ENCODE measurements around the gene ASB3.
"Not testable (repeated sequence)": the region's sequence is repeated elsewhere in the genome, so short reads cannot be mapped to it uniquely, and the experiment has no call there.

ASB3 gene

GRCh38 chr2:53727921-53728320, 58.8 kb downstream of the ASB3 start:
- Histone ChIP-seq H3K9ac (ENCODE audit: low read depth, low read length) (no peak overlapping the region), H3K27ac (ENCODE audit: low read length) (no peak overlapping the region), H3K9me3 (ENCODE audit: insufficient read depth, low read depth, low read length) (no peaks in the 10 kb centered on the region), H3K36me3 (ENCODE audit: insufficient read depth, low read depth, low read length) (peaks cover 17% of the 10 kb centered on the region), H3K4me3 (ENCODE audit: low read length) (no peak overlapping the region; the same call in 1 of the 2 replicates), H3K27me3 (ENCODE audit: insufficient read depth, low read length) (no peaks in the 10 kb centered on the region), H3K4me1 (ENCODE audit: insufficient read depth, low read length) (no peaks in the 10 kb centered on the region)

DNA sequence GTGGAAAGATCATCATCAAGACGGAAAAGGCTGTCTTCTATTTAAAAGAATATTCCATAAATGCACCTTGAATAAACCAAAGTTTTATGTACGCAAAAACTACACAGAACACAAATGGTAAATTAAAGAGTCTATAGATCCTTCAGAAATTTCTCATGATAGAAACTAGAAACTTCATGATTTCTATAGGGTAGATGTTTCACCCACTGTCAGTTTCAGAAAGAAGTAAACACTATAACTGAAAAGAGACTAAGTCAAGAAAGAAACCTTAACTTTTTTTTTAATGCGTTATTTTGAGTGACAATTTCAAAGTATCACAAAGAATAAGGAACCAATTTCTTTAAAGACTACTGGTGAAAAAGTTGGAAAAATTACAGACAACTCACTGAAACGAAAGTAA, 61.1 kb downstream of the ASB3 start:
- H3K36me3 ChIP-seq (ENCODE audit: insufficient read depth, low read depth, low read length), result peaks cover 17% of the 10 kb centered on the region
- H3K9ac ChIP-seq (ENCODE audit: low read depth, low read length), result no peak overlapping the region
- H3K4me3 ChIP-seq (ENCODE audit: low read length), result no peak overlapping the region
- H3K4me1 ChIP-seq (ENCODE audit: insufficient read depth, low read length), result no peaks in the 10 kb centered on the region
- no peaks in the 10 kb centered on the region for H3K27me3 ChIP-seq (ENCODE audit: insufficient read depth, low read length)
- H3K9me3 ChIP-seq (ENCODE audit: insufficient read depth, low read depth, low read length), result no peaks in the 10 kb centered on the region
- no peak overlapping the region for H3K27ac ChIP-seq (ENCODE audit: low read length)

- Histone ChIP-seq H3K9ac (ENCODE audit: low read depth, low read length) (no peak overlapping the region), H3K27me3 (ENCODE audit: insufficient read depth, low read length) (no peaks in the 10 kb centered on the region)
These were observed 62.2 kb downstream of the ASB3 start for GRCh38 chr2:53724536-53724935.

GRCh38 chr2:53720944-53721343, 65.8 kb downstream of the ASB3 start:
- H3K4me1 ChIP-seq (ENCODE audit: insufficient read depth, low read length); H3K4me3 ChIP-seq (ENCODE audit: low read length): not testable (repeated sequence)

More at GRCh38 chr2:53724536-53724935, 62.2 kb downstream of the ASB3 start:
- H3K9me3 ChIP-seq (ENCODE audit: insufficient read depth, low read depth, low read length), result no peaks in the 10 kb centered on the region
- H3K4me3 ChIP-seq (ENCODE audit: low read length), result no peak overlapping the region
- no peaks in the 10 kb centered on the region for H3K4me1 ChIP-seq (ENCODE audit: insufficient read depth, low read length)
- peaks cover 9% of the 10 kb centered on the region for H3K36me3 ChIP-seq (ENCODE audit: insufficient read depth, low read depth, low read length)
- no peak overlapping the region for H3K27ac ChIP-seq (ENCODE audit: low read length)

DNA sequence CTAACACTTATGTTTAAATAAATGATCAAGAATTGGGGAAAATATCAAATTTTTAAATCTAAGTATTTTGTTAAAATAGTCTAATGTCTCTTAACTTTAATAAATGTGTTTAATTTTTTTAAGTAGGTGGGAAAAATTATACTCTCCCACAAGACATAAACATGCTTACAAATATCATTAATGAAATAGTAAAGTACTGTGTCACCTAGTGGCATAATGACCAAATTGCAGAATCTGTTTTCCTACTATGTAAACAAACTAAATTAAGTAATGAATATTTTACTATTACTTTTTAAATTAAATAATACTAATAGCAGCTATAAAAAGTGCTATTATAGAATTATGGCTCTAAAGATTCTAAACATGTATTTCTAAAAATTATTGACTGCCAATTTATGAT, 71.2 kb downstream of the ASB3 start:
- Histone ChIP-seq H3K27me3 (ENCODE audit: insufficient read depth, low read length) (no peaks in the 10 kb centered on the region), H3K9ac (ENCODE audit: low read depth, low read length) (no peak overlapping the region), H3K9me3 (ENCODE audit: insufficient read depth, low read depth, low read length) (peaks cover 6% of the 10 kb centered on the region; the same call in 1 of the 2 replicates), H3K36me3 (ENCODE audit: insufficient read depth, low read depth, low read length) (peaks cover 35% of the 10 kb centered on the region), H3K27ac (ENCODE audit: low read length) (no peak overlapping the region), H3K4me3 (ENCODE audit: low read length) (no peak overlapping the region), H3K4me1 (ENCODE audit: insufficient read depth, low read length) (no peaks in the 10 kb centered on the region)

More at GRCh38 chr2:53720944-53721343, 65.8 kb downstream of the ASB3 start:
- not testable (repeated sequence) for H3K27ac ChIP-seq (ENCODE audit: low read length); H3K36me3 ChIP-seq (ENCODE audit: insufficient read depth, low read depth, low read length); H3K9me3 ChIP-seq (ENCODE audit: insufficient read depth, low read depth, low read length); H3K9ac ChIP-seq (ENCODE audit: low read depth, low read length); H3K27me3 ChIP-seq (ENCODE audit: insufficient read depth, low read length)

- Histone ChIP-seq H3K36me3 (ENCODE audit: insufficient read depth, low read depth, low read length) (peaks cover 64% of the 10 kb centered on the region), H3K9me3 (ENCODE audit: insufficient read depth, low read depth, low read length) (peaks cover 34% of the 10 kb centered on the region), H3K27ac (ENCODE audit: low read length) (no peak overlapping the region), H3K4me1 (ENCODE audit: insufficient read depth, low read length) (no peaks in the 10 kb centered on the region), H3K9ac (ENCODE audit: low read depth, low read length) (no peak overlapping the region), H3K4me3 (ENCODE audit: low read length) (no peak overlapping the region), H3K27me3 (ENCODE audit: insufficient read depth, low read length) (no peaks in the 10 kb centered on the region)
These were observed 75.4 kb downstream of the ASB3 start for GRCh38 chr2:53711271-53711780.

GRCh38 chr2:53708988-53709387, 77.8 kb downstream of the ASB3 start:
- H3K36me3 ChIP-seq (ENCODE audit: insufficient read depth, low read depth, low read length), result peaks cover 49% of the 10 kb centered on the region

DNA sequence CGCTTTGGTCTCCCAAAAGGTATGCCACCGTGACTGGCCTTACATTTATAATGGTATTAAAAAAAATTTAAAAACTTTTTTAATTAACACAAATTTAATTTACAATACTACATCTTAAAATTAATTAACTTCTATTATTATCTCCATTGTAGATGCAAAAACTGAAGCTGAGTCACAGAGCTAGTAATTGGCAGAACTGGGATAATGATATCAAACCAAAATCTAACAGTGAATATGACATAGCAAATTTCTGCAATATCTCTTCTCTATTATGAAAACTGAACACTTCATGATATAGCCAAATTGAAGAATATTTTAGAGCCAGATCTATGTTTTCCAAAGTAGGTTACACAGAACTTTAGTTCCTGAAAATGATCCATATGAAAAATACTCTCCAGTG, 85.5 kb downstream of the ASB3 start:
- Histone ChIP-seq H3K36me3 (ENCODE audit: insufficient read depth, low read depth, low read length) (peaks cover 16% of the 10 kb centered on the region; the same call in 1 of the 2 replicates), H3K4me3 (ENCODE audit: low read length) (no peak overlapping the region), H3K4me1 (ENCODE audit: insufficient read depth, low read length) (no peaks in the 10 kb centered on the region), H3K27ac (ENCODE audit: low read length) (no peak overlapping the region), H3K9ac (ENCODE audit: low read depth, low read length) (no peak overlapping the region), H3K27me3 (ENCODE audit: insufficient read depth, low read length) (no peaks in the 10 kb centered on the region), H3K9me3 (ENCODE audit: insufficient read depth, low read depth, low read length) (no peaks in the 10 kb centered on the region)

More at GRCh38 chr2:53708988-53709387, 77.8 kb downstream of the ASB3 start:
- Histone ChIP-seq H3K27ac (ENCODE audit: low read length) (no peak overlapping the region), H3K9me3 (ENCODE audit: insufficient read depth, low read depth, low read length) (peaks cover 34% of the 10 kb centered on the region), H3K9ac (ENCODE audit: low read depth, low read length) (no peak overlapping the region), H3K27me3 (ENCODE audit: insufficient read depth, low read length) (no peaks in the 10 kb centered on the region), H3K4me1 (ENCODE audit: insufficient read depth, low read length) (no peaks in the 10 kb centered on the region), H3K4me3 (ENCODE audit: low read length) (no peak overlapping the region)

- Histone ChIP-seq H3K27ac (ENCODE audit: low read length) (no peak overlapping the region), H3K27me3 (ENCODE audit: insufficient read depth, low read length) (no peaks in the 10 kb centered on the region), H3K4me3 (ENCODE audit: low read length) (no peak overlapping the region), H3K9me3 (ENCODE audit: insufficient read depth, low read depth, low read length) (no peaks in the 10 kb centered on the region), H3K4me1 (ENCODE audit: insufficient read depth, low read length) (no peaks in the 10 kb centered on the region), H3K36me3 (ENCODE audit: insufficient read depth, low read depth, low read length) (peaks cover 17% of the 10 kb centered on the region; the same call in 1 of the 2 replicates), H3K9ac (ENCODE audit: low read depth, low read length) (no peak overlapping the region)
These were observed 89.1 kb downstream of the ASB3 start for GRCh38 chr2:53697686-53698085.

DNA sequence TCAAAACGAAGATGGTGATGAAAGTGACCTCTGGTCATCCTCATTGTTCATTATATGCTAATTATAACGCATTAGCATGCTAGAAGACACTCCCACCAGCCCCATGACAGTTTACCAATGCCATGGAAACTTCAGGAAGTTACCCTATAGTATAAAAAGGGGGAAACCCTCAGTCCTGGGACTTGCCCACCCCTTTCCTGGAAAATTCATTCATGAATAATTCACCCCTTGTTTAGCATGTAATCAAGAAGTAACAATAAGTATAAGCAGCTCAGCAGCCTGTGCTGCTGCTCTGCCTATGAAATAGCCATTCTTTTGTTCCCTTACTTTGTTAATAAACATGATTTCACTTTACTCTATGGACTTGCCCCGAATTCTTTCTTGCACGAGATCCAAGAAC, 89.7 kb downstream of the ASB3 start:
- Histone ChIP-seq H3K9ac (ENCODE audit: low read depth, low read length) (no peak overlapping the region), H3K27ac (ENCODE audit: low read length) (no peak overlapping the region), H3K36me3 (ENCODE audit: insufficient read depth, low read depth, low read length) (peaks cover 23% of the 10 kb centered on the region; the same call in 1 of the 2 replicates), H3K4me1 (ENCODE audit: insufficient read depth, low read length) (no peaks in the 10 kb centered on the region), H3K27me3 (ENCODE audit: insufficient read depth, low read length) (no peaks in the 10 kb centered on the region), H3K9me3 (ENCODE audit: insufficient read depth, low read depth, low read length) (no peaks in the 10 kb centered on the region), H3K4me3 (ENCODE audit: low read length) (no peak overlapping the region)

GRCh38 chr2:53695575-53695974, 91.2 kb downstream of the ASB3 start:
- Histone ChIP-seq H3K9ac (ENCODE audit: low read depth, low read length) (no peak overlapping the region), H3K27me3 (ENCODE audit: insufficient read depth, low read length) (no peaks in the 10 kb centered on the region), H3K27ac (ENCODE audit: low read length) (no peak overlapping the region), H3K36me3 (ENCODE audit: insufficient read depth, low read depth, low read length) (peaks cover 23% of the 10 kb centered on the region; the same call in 1 of the 2 replicates), H3K9me3 (ENCODE audit: insufficient read depth, low read depth, low read length) (no peaks in the 10 kb centered on the region), H3K4me3 (ENCODE audit: low read length) (no peak overlapping the region), H3K4me1 (ENCODE audit: insufficient read depth, low read length) (no peaks in the 10 kb centered on the region)

DNA sequence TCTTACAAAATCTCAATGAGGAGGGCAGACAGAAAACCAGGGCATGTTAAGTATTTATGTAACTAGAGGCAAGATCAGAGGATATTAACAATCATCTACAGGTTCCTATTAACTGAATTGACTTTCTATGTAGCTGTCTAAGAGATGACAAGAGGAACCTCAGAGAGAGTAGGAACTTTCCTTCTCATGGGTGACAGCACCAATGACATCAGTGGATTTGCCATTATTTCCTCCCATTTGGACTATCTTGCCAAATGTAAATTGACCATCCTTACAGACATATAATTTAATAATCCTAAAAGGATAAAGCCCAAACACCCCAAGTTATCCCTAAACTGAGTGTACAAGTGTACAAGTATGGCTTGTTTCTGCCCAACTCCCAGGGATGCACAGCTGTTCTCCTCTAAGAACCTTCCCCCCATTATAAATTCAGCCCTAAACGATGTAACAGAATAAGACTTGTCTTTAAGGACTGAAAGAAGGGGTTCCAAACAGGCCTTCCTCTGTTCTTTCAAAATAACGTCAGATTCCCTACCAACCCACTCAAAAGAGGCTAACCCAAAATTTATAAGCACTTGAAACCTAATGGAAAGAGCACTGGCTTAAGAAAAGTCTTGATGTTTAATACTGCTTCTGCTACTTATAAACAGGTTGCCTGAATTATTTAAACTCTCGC, 92.5 kb downstream of the ASB3 start:
- H3K27ac ChIP-seq (ENCODE audit: low read length), result no peak overlapping the region
- no peaks in the 10 kb centered on the region for H3K9me3 ChIP-seq (ENCODE audit: insufficient read depth, low read depth, low read length)
- peaks cover 15% of the 10 kb centered on the region; the same call in 1 of the 2 replicates for H3K36me3 ChIP-seq (ENCODE audit: insufficient read depth, low read depth, low read length)
- H3K27me3 ChIP-seq (ENCODE audit: insufficient read depth, low read length), result no peaks in the 10 kb centered on the region
- H3K4me3 ChIP-seq (ENCODE audit: low read length), result no peak overlapping the region
- H3K4me1 ChIP-seq (ENCODE audit: insufficient read depth, low read length), result no peaks in the 10 kb centered on the region
- no peak overlapping the region for H3K9ac ChIP-seq (ENCODE audit: low read depth, low read length)
